GM12801 (cell line): ENCODE measurements around the gene ADAM23.

Source experiments
- TF ChIP-seq, protein P1 (sequence below): IDR thresholded peaks from one replicate; pipeline ENCODE4 v1.5.1; 2011; ENCODE audit warnings: control low read depth; ENCODE audit not compliant: insufficient read length; ENCODE audit errors: extremely low read depth

Gene ADAM23

GRCh38 chr2:206597717-206598218 is 154.4 kb downstream of the ADAM23 start:
- TF ChIP-seq, protein P1, sequence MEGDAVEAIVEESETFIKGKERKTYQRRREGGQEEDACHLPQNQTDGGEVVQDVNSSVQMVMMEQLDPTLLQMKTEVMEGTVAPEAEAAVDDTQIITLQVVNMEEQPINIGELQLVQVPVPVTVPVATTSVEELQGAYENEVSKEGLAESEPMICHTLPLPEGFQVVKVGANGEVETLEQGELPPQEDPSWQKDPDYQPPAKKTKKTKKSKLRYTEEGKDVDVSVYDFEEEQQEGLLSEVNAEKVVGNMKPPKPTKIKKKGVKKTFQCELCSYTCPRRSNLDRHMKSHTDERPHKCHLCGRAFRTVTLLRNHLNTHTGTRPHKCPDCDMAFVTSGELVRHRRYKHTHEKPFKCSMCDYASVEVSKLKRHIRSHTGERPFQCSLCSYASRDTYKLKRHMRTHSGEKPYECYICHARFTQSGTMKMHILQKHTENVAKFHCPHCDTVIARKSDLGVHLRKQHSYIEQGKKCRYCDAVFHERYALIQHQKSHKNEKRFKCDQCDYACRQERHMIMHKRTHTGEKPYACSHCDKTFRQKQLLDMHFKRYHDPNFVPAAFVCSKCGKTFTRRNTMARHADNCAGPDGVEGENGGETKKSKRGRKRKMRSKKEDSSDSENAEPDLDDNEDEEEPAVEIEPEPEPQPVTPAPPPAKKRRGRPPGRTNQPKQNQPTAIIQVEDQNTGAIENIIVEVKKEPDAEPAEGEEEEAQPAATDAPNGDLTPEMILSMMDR = no peak

- TF ChIP-seq, protein P1 = no peak
Measured at GRCh38 chr2:206603243-206603642, 159.9 kb downstream of the ADAM23 start.

GRCh38 chr2:206610451-206610850 is 167.1 kb downstream of the ADAM23 start:
- TF ChIP-seq, protein P1 = no peak

GRCh38 chr2:206611191-206611590 is 167.9 kb downstream of the ADAM23 start:
- TF ChIP-seq, protein P1 = no peak

GRCh38 chr2:206611736-206612135 is 168.4 kb downstream of the ADAM23 start:
- TF ChIP-seq, protein P1 = no peak

GRCh38 chr2:206614811-206615210 is 171.5 kb downstream of the ADAM23 start:
- TF ChIP-seq, protein P1 = no peak

DNA sequence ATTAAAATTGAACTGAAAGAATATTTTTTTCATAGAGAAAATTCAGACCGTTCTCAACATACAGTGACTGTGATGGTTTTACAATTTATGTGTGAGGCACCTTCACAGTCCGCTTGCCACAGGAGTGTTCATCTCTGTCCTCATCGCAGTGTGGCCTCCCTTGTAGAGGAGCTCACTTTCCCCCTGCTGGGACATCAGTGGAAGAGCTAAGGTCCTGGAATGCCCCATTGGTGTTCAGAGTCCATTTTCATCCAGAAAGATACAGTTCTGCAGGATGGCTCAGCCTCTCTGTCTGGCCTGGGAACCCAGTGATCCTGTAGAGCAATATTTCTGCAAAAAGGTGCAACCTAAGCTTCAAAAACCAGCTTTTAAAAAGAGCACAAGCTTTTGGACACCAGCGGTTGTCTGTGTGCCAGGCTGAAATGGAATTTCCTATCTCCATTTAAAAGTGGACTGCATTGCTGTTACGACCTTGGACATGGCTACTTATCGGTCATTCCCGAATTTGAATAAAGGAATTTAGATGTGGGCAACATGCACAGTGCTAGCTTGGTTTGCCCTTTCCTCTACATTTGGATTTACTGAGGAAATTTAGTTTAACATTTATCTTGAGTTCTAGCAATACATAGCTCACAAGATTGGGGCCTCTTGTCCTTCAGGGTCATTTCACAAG is 172.2 kb downstream of the ADAM23 start:
- TF ChIP-seq, protein P1 = no peak
